HepG2 (cell line): Measurements from ENCODE around the gene RPL27A. TPM values are rescaled to one million over a fixed set of nuclear protein-coding genes. Genes with fewer than 3 reads are reported as not detected.

Source experiments
- DMTF1 ChIP-seq: sonication (generic); formaldehyde crosslinking; IDR thresholded peaks from 2 replicates; pipeline ENCODE4 v1.4.0; 2020; ENCODE audit warnings: mild to moderate bottlenecking, missing genetic modification reagents
- KLF11 ChIP-seq: IDR thresholded peaks from 2 replicates; pipeline ENCODE4 v1.6.1; 2016; ENCODE audit warnings: missing compliant biosample characterization
- MAFG ChIP-seq: sonication (generic); formaldehyde crosslinking; IDR thresholded peaks from 2 replicates; pipeline ENCODE4 v1.5.1; 2020; ENCODE audit warnings: mild to moderate bottlenecking, missing genetic modification reagents
- NBN ChIP-seq: fragments of 450-650 bp; conservative IDR thresholded peaks from 2 replicates; pipeline ENCODE4 v1.6.1; 2017
- polyA plus RNA-seq, 8 experiments: library from polyadenylated mRNA; depleted of rRNA in 3 of 8; stranded (reverse) in 7 of 8; unstranded in 1 of 8; fragments of >200 nt; fragmentation: Illumina TruSeq in 4 of 8; extraction: Trizol in 4 of 8; gene quantifications; 2 replicates each; pipeline versions ENCODE4 v1.2.1 to v1.2.3, GENCODE V29; 2011 to 2016; ENCODE audit warnings: low read depth in 4 of 8, missing spikeins in 1 of 8, mixed read lengths in 1 of 8; ENCODE audit not compliant: insufficient read depth in 1 of 8
- total RNA-seq, 5 experiments: library from RNA; depleted of rRNA; stranded (reverse); fragments of >200 nt; fragmentation: Illumina TruSeq; extraction: Trizol; gene quantifications; 2 replicates each; pipeline ENCODE4 v1.2.3, GENCODE V29; 2016; ENCODE audit warnings: low read depth in 1 of 5
- TF ChIP-seq, protein P1 (sequence below): sonication (generic); formaldehyde crosslinking; IDR thresholded peaks from 2 replicates; pipeline ENCODE4 v1.4.0; 2020; ENCODE audit warnings: missing genetic modification reagents, borderline replicate concordance
- TF ChIP-seq, protein P2 (sequence below): sonication (generic); formaldehyde crosslinking; conservative IDR thresholded peaks from 2 replicates; pipeline ENCODE4 v1.4.0; 2020; ENCODE audit warnings: missing genetic modification reagents

The RPL27A gene
- total and polyA plus RNA-seq, 2 of the 13 experiments (the other 11 are each of a cell fraction or from before 2014, with no cell fraction given) = 1,531 to 2,153 TPM

GRCh38 chr11:8706673-8707432 lies 24.3 kb downstream of the RPL27A start (continued):
- no peak for TF ChIP-seq NBN
- TF ChIP-seq, protein P1, sequence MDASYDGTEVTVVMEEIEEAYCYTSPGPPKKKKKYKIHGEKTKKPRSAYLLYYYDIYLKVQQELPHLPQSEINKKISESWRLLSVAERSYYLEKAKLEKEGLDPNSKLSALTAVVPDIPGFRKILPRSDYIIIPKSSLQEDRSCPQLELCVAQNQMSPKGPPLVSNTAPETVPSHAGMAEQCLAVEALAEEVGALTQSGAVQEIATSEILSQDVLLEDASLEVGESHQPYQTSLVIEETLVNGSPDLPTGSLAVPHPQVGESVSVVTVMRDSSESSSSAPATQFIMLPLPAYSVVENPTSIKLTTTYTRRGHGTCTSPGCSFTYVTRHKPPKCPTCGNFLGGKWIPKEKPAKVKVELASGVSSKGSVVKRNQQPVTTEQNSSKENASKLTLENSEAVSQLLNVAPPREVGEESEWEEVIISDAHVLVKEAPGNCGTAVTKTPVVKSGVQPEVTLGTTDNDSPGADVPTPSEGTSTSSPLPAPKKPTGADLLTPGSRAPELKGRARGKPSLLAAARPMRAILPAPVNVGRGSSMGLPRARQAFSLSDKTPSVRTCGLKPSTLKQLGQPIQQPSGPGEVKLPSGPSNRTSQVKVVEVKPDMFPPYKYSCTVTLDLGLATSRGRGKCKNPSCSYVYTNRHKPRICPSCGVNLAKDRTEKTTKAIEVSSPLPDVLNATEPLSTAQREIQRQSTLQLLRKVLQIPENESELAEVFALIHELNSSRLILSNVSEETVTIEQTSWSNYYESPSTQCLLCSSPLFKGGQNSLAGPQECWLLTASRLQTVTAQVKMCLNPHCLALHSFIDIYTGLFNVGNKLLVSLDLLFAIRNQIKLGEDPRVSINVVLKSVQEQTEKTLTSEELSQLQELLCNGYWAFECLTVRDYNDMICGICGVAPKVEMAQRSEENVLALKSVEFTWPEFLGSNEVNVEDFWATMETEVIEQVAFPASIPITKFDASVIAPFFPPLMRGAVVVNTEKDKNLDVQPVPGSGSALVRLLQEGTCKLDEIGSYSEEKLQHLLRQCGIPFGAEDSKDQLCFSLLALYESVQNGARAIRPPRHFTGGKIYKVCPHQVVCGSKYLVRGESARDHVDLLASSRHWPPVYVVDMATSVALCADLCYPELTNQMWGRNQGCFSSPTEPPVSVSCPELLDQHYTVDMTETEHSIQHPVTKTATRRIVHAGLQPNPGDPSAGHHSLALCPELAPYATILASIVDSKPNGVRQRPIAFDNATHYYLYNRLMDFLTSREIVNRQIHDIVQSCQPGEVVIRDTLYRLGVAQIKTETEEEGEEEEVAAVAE (CRISPR knock-in tag) = no peak
- TF ChIP-seq MAFG = no peak
- TF ChIP-seq KLF11 (CRISPR knock-in tag) = no peak
- TF ChIP-seq, protein P2, sequence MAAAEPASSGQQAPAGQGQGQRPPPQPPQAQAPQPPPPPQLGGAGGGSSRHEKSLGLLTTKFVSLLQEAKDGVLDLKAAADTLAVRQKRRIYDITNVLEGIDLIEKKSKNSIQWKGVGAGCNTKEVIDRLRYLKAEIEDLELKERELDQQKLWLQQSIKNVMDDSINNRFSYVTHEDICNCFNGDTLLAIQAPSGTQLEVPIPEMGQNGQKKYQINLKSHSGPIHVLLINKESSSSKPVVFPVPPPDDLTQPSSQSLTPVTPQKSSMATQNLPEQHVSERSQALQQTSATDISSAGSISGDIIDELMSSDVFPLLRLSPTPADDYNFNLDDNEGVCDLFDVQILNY (CRISPR knock-in tag) = no peak
- no peak for TF ChIP-seq DMTF1 (CRISPR knock-in tag)
